Neural progenitor cell (in vitro differentiated cells): ENCODE results near the gene DCP1A. TPM values are rescaled to one million over a fixed set of nuclear protein-coding genes. Genes with fewer than 3 reads are reported as not detected.

Experiments used
- DNase-seq: peaks from one replicate; pipeline ENCODE4 v3.0.0-alpha.2; 2016; ENCODE audit warnings: low spot score
- H2AFZ ChIP-seq: fragments of 200-600 bp; sonication (generic); replicated peaks from 2 replicates; pipeline ENCODE4 v1.6.1; 2016; ENCODE audit warnings: antibody characterized with exemption
- H3F3A ChIP-seq: fragments of 200-600 bp; sonication (generic); 2 replicates; pipeline ENCODE4 v1.6.1; 2016; ENCODE audit warnings: antibody characterized with exemption, low read depth
- H3K27ac ChIP-seq: fragments of 200-600 bp; sonication (generic); 2 replicates; pipeline ENCODE4 v1.5.1; 2016; ENCODE audit warnings: mild to moderate bottlenecking
- H3K27me3 ChIP-seq: fragments of 200-600 bp; sonication (generic); 2 replicates; pipeline ENCODE4 v1.6.1; 2016; ENCODE audit warnings: mild to moderate bottlenecking, moderate library complexity
- H3K36me3 ChIP-seq: fragments of 200-600 bp; sonication (generic); 2 replicates; pipeline ENCODE4 v1.5.1; 2016
- H3K4me1 ChIP-seq: fragments of 200-600 bp; sonication (generic); 2 replicates; pipeline ENCODE4 v1.6.1; 2016; ENCODE audit warnings: mixed run types
- H3K4me2 ChIP-seq: fragments of 200-600 bp; sonication (generic); 2 replicates; pipeline ENCODE4 v1.6.1; 2016
- H3K4me3 ChIP-seq: fragments of 200-600 bp; sonication (generic); 2 replicates; pipeline ENCODE4 v1.5.1; 2016
- H3K79me2 ChIP-seq: fragments of 200-600 bp; sonication (generic); 2 replicates; pipeline ENCODE4 v1.6.1; 2016; ENCODE audit warnings: low read depth
- H3K9ac ChIP-seq: fragments of 200-600 bp; sonication (generic); 2 replicates; pipeline ENCODE4 v1.6.1; 2016
- H3K9me3 ChIP-seq: fragments of 200-600 bp; sonication (generic); 2 replicates; pipeline ENCODE4 v1.5.1; 2016; ENCODE audit warnings: low read depth
- H4K20me1 ChIP-seq: fragments of 200-600 bp; sonication (generic); 2 replicates; pipeline ENCODE4 v1.6.1; 2016; ENCODE audit warnings: low read depth
- H3K27ac Mint-ChIP-seq: 3 replicates; pipeline ENCODE4 v1.8.0; 2021; ENCODE audit warnings: mixed read lengths
- H3K27me3 Mint-ChIP-seq: 2 replicates; pipeline ENCODE4 v1.8.0; 2022; ENCODE audit warnings: low read depth, mild to moderate bottlenecking, inconsistent platforms, moderate library complexity, mixed read lengths; ENCODE audit not compliant: insufficient read depth
- H3K36me3 Mint-ChIP-seq: 3 replicates; pipeline ENCODE4 v1.8.0; 2021; ENCODE audit warnings: mixed read lengths
- H3K4me1 Mint-ChIP-seq: 3 replicates; pipeline ENCODE4 v1.8.0; 2021; ENCODE audit warnings: mixed read lengths
- H3K4me3 Mint-ChIP-seq: 3 replicates; pipeline ENCODE4 v1.8.0; 2021; ENCODE audit warnings: mild to moderate bottlenecking, moderate library complexity, mixed read lengths
- H3K9me3 Mint-ChIP-seq: 3 replicates; pipeline ENCODE4 v1.8.0; 2020; ENCODE audit warnings: mixed read lengths
- CTCF ChIP-seq: fragments of 200-600 bp; sonication (generic); IDR thresholded peaks from 2 replicates; pipeline ENCODE4 v1.5.1; 2017; ENCODE audit warnings: antibody characterized with exemption, mild to moderate bottlenecking
- EZH2 ChIP-seq: fragments of 200-600 bp; sonication (generic); IDR thresholded peaks from 2 replicates; pipeline ENCODE4 v1.6.1; 2017; ENCODE audit warnings: antibody characterized with exemption, mild to moderate bottlenecking, moderate library complexity
- EZH2phosphoT487 ChIP-seq: fragments of 200-600 bp; sonication (generic); IDR thresholded peaks from 2 replicates; pipeline ENCODE4 v1.6.1; 2017; ENCODE audit warnings: antibody characterized with exemption
- total RNA-seq: library from RNA; depleted of rRNA; stranded (reverse); fragments of >200 nt; gene quantifications from 2 replicates; pipeline ENCODE4 v1.2.3, GENCODE V29; 2015; ENCODE audit warnings: low replicate concordance

The DCP1A gene
- total RNA-seq = 21.6 and 24.1 TPM in 2 replicates

- Histone ChIP-seq H2AFZ (peak within 1 kb of the TSS; percentile 89), H3K27ac (peak within 1 kb of the TSS; percentile 91), H4K20me1 (peaks cover 20% of the 10 kb centered on the region), H3K4me1 (peaks cover 15% of the 10 kb centered on the region), H3K9ac (peak within 1 kb of the TSS; percentile 91), H3K27me3 (no peaks in the 10 kb centered on the region), H3F3A (peaks cover 21% of the 10 kb centered on the region), H3K4me3 (peak within 1 kb of the TSS; percentile 79), H3K4me2 (peak within 1 kb of the TSS; percentile 82), H3K79me2 (peaks cover 48% of the 10 kb centered on the region), H3K36me3 (no peaks in the 10 kb centered on the region), H3K9me3 (no peaks in the 10 kb centered on the region)
- peak; percentile 98 for DNase-seq
- H3K27me3 Mint-ChIP-seq = peaks cover 2% of the 10 kb centered on the region
- peak within 1 kb of the TSS; percentile 100 for H3K4me3 Mint-ChIP-seq
- H3K27ac Mint-ChIP-seq = peak within 1 kb of the TSS; percentile 99
- peaks cover 29% of the 10 kb centered on the region for H3K4me1 Mint-ChIP-seq
- TF ChIP-seq EZH2phosphoT487 (peak; percentile 27), CTCF (peak; percentile 13), EZH2 (peak; percentile 51)
- no peaks in the 10 kb centered on the region for H3K9me3 Mint-ChIP-seq
- H3K36me3 Mint-ChIP-seq = peaks cover 6% of the 10 kb centered on the region
Measured at GRCh38 chr3:53347261-53348064, at the start of gene DCP1A. Gene DCP1A (minus strand): TSS chr3:53347543. CDS start chr3:53347517, 26 bp downstream.

- DNase-seq = no peak
Measured at GRCh38 chr3:53384465-53385423, 37.4 kb upstream of the DCP1A start.

GRCh38 chr3:53382106-53382505 lies 34.8 kb upstream of the DCP1A start:
- no peaks in the 10 kb centered on the region for H3K4me1 Mint-ChIP-seq

More at GRCh38 chr3:53384465-53385423, 37.4 kb upstream of the DCP1A start:
- H3K27me3 ChIP-seq = no peaks in the 10 kb centered on the region
- Mint-ChIP-seq H3K36me3 (no peaks in the 10 kb centered on the region), H3K27me3 (no peaks in the 10 kb centered on the region), H3K4me3 (no peak overlapping the region), H3K4me1 (no peaks in the 10 kb centered on the region), H3K9me3 (no peaks in the 10 kb centered on the region), H3K27ac (no peak overlapping the region)
- H3K4me3 ChIP-seq = no peak overlapping the region
- no peak for TF ChIP-seq EZH2phosphoT487
- no peak for TF ChIP-seq CTCF
- no peak for TF ChIP-seq EZH2
- H4K20me1 ChIP-seq = no peaks in the 10 kb centered on the region
- no peak overlapping the region for H3K27ac ChIP-seq
- H3K36me3 ChIP-seq = no peaks in the 10 kb centered on the region
- H3F3A ChIP-seq = no peaks in the 10 kb centered on the region
- H3K4me2 ChIP-seq = no peak overlapping the region
- no peaks in the 10 kb centered on the region for H3K9me3 ChIP-seq
- no peaks in the 10 kb centered on the region for H3K4me1 ChIP-seq
- H2AFZ ChIP-seq = no peak overlapping the region
- H3K9ac ChIP-seq = no peak overlapping the region
- no peaks in the 10 kb centered on the region for H3K79me2 ChIP-seq

More at GRCh38 chr3:53382106-53382505, 34.8 kb upstream of the DCP1A start:
- no peaks in the 10 kb centered on the region for H3K79me2 ChIP-seq
- H3K27ac ChIP-seq = no peak overlapping the region
- H3K9me3 ChIP-seq = no peaks in the 10 kb centered on the region
- no peaks in the 10 kb centered on the region for H3K36me3 ChIP-seq
- H3F3A ChIP-seq = no peaks in the 10 kb centered on the region
- Mint-ChIP-seq H3K4me3 (no peak overlapping the region), H3K36me3 (no peaks in the 10 kb centered on the region), H3K27me3 (no peaks in the 10 kb centered on the region), H3K9me3 (no peaks in the 10 kb centered on the region), H3K27ac (no peak overlapping the region)
- no peaks in the 10 kb centered on the region for H3K4me1 ChIP-seq
- H4K20me1 ChIP-seq = no peaks in the 10 kb centered on the region
- H2AFZ ChIP-seq = no peak overlapping the region
- TF ChIP-seq EZH2phosphoT487 (no peak), EZH2 (no peak), CTCF (no peak)
- H3K4me3 ChIP-seq = no peak overlapping the region
- no peaks in the 10 kb centered on the region for H3K27me3 ChIP-seq
- no peak for DNase-seq
- H3K9ac ChIP-seq = no peak overlapping the region
- H3K4me2 ChIP-seq = no peak overlapping the region
